Stomach (tissue), 9 donors: Measurements from ENCODE around the gene CEBPE. TPM values are rescaled to one million over a fixed set of nuclear protein-coding genes. Genes with fewer than 3 reads are reported as not detected.

ENCODE experiments used
- DNase-seq, 2 donors: peaks; one replicate each; pipeline versions ENCODE4 v3.0.0 to v3.0.0-alpha.2; 2013 to 2019
- H3K27ac ChIP-seq, 5 donors: fragments of 200-600 bp in 4 of 5; sonication (generic) in 4 of 5; one replicate each; pipeline ENCODE4 v1.5.1; 2013 to 2019; ENCODE audit warnings: mild to moderate bottlenecking in 1 of 5, moderate library complexity in 1 of 5
- H3K27me3 ChIP-seq, 3 donors: fragments of 200-600 bp; sonication (generic); one replicate each; pipeline ENCODE4 v1.5.1; 2017 to 2019; ENCODE audit warnings: mixed run types in 1 of 3
- H3K36me3 ChIP-seq, 4 donors: fragments of 200-600 bp; sonication (generic); 1 replicate in 3 of 4; 2 replicates in 1 of 4; pipeline ENCODE4 v1.5.1; 2016 to 2019
- H3K4me1 ChIP-seq, 4 donors: fragments of 200-600 bp; sonication (generic); one replicate each; pipeline ENCODE4 v1.5.1; 2016 to 2019
- H3K4me3 ChIP-seq, 4 donors: fragments of 200-600 bp; sonication (generic) in 3 of 4; one replicate each; pipeline ENCODE4 v1.5.1; 2016 to 2019; ENCODE audit warnings: mild to moderate bottlenecking in 1 of 4
- H3K9me3 ChIP-seq, 4 donors: fragments of 200-600 bp; sonication (generic); one replicate each; pipeline ENCODE4 v1.5.1; 2016 to 2019
- EP300 ChIP-seq: sonication (generic); formaldehyde crosslinking; IDR thresholded peaks from one replicate; pipeline ENCODE4 v1.6.1; 2017; ENCODE audit warnings: antibody characterized with exemption
- POLR2A ChIP-seq, 4 donors: fragments of 450-650 bp; IDR thresholded peaks; one replicate each; pipeline ENCODE4 v1.6.1; 2016; ENCODE audit warnings: antibody characterized with exemption in 4 of 4, control low read depth in 2 of 4, mild to moderate bottlenecking in 1 of 4, moderate library complexity in 1 of 4
- POLR2AphosphoS5 ChIP-seq, 3 donors: sonication (generic); formaldehyde crosslinking; IDR thresholded peaks; one replicate each; pipeline ENCODE4 v1.6.1; 2016; ENCODE audit warnings: antibody characterized with exemption in 3 of 3
- WGBS, 5 donors: extraction: QIAGEN DNeasy Blood & Tissue Kit in 3 of 5; methylation state at CpG; one replicate each; pipeline versions ENCODE4 v1.1.5 to v1.1.7; 2013 to 2018; 5-methylcytosine and 5-hydroxymethylcytosine counted together
- intact Hi-C: fragments of 100-400 bp; cut with DNase I; formaldehyde crosslinking; loops from one replicate; pipeline ENCODE4 v1.15.1; 2023; ENCODE audit warnings: low total_unique reads
- polyA plus RNA-seq, 3 donors: library from polyadenylated mRNA; stranded (reverse); fragments of 200-250 nt; gene quantifications; one replicate each; pipeline ENCODE4 v1.2.3, GENCODE V29; 2013
- total RNA-seq, 5 donors: library from RNA; depleted of rRNA; stranded (reverse); fragments of >200 nt; gene quantifications; one replicate each; pipeline versions ENCODE4 v1.1.0 to v1.2.3, GENCODE V29; 2014 to 2016
- TF ChIP-seq, protein P1 (sequence below), 7 experiments: fragments of 450-650 bp in 4 of 7; fragments of 200-600 bp in 3 of 7; sonication (generic) in 3 of 7; IDR thresholded peaks; one replicate each; pipeline ENCODE4 v1.5.1; 2016 to 2019; ENCODE audit warnings: antibody characterized with exemption in 7 of 7, control low read depth in 2 of 7, mild to moderate bottlenecking in 1 of 7
- donor health status: healthy with polysubstance abuse.
- donor health status: Bipolar disorder and iron deficiency.
- donor health status: healthy.

CEBPE gene
- total and polyA plus RNA-seq, 8 donors = 0.37 TPM; not detected in 7

DNA sequence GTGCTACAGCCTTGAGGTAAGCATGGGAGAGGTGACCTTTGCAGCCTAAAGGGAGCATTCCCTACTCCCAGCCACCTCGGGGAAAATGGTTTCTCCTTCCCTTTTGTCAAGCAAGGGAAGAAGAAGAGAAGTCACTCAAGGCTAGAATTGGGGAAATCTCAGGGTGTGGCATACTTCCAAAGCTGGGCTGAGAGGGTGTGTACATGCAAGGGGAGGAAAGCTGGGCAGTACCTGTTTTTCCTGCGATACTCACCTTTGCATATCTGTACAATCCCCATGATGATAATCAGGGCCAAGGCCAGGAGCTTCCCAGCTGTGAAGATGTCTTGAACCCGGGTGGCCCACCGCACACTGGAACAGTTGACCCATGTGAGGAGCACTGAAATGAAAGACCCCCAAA, 23.8 kb upstream of the CEBPE start:
- peak overlapping the region in 4 of 5 donors; percentile 23 to 93 (median 43) for H3K27ac ChIP-seq
- no peak for DNase-seq

DNA sequence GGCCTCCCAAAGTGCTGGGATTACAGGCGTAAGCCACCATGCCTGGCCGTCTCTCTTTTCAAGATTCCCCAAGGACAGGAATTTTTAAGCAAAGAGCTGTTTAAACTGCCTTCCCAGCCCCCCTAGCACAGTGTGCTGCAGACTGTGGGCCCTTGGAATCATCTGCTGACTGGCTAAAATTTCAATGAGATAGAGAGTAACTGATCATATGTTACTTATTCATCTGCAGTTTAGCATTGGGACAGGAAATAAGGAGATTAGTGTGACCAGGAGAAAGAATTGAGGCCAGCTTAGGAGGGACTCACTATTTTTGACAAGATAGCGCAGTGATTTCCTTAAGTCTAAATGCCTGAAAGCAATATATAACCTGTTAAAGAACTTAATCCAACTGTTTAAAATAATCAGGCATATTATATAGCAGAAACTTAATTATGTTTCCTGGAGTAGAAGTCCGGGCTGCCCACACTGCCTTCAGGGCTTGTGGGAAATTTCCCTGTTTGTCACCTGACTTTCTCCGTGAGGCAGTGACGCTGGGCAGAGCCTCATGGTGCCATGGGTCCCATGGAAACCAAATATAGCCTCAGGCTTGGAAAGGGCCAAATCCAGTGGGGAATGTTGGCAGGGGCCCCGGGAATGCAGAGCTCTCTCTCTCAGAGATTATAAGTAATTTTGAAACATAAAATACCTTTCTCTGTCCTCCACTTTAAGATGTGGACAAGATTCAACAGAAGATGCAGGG, 22.8 kb upstream of the CEBPE start:
- TF ChIP-seq POLR2AphosphoS5 (IDR thresholded peaks at IDR 0.05) (peak in 2 of 3 donors; percentile 32 to 93), EP300 (peak; percentile 72)
- TF ChIP-seq, protein P1, sequence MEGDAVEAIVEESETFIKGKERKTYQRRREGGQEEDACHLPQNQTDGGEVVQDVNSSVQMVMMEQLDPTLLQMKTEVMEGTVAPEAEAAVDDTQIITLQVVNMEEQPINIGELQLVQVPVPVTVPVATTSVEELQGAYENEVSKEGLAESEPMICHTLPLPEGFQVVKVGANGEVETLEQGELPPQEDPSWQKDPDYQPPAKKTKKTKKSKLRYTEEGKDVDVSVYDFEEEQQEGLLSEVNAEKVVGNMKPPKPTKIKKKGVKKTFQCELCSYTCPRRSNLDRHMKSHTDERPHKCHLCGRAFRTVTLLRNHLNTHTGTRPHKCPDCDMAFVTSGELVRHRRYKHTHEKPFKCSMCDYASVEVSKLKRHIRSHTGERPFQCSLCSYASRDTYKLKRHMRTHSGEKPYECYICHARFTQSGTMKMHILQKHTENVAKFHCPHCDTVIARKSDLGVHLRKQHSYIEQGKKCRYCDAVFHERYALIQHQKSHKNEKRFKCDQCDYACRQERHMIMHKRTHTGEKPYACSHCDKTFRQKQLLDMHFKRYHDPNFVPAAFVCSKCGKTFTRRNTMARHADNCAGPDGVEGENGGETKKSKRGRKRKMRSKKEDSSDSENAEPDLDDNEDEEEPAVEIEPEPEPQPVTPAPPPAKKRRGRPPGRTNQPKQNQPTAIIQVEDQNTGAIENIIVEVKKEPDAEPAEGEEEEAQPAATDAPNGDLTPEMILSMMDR (IDR thresholded peaks at IDR 0.05) = no peak
- H3K27ac ChIP-seq = peak overlapping the region in 4 of 5 donors; percentile 23 to 93 (median 46)

More for the DNA sequence above, 23.8 kb upstream of the CEBPE start:
- Histone ChIP-seq H3K4me1 (peaks cover 15 to 90% (median 48%) of the 10 kb centered on the region in 4 donors), H3K36me3 (peaks cover 14 to 44% (median 36%) of the 10 kb centered on the region in 4 donors), H3K9me3 (no peaks in the 10 kb centered on the region), H3K4me3 (no peak overlapping the region), H3K27me3 (no peaks in the 10 kb centered on the region)
- 58 to 82% (median 65%) methylated on average over 4 of the region's 4 CpGs for WGBS, 5 donors
- no peak for TF ChIP-seq EP300
- TF ChIP-seq POLR2AphosphoS5 (IDR thresholded peaks at IDR 0.05) = no peak
- TF ChIP-seq, protein P1 (IDR thresholded peaks at IDR 0.05) = no peak
- no peak for TF ChIP-seq POLR2A (IDR thresholded peaks at IDR 0.05)
- intact Hi-C loops = no loop called here

DNA sequence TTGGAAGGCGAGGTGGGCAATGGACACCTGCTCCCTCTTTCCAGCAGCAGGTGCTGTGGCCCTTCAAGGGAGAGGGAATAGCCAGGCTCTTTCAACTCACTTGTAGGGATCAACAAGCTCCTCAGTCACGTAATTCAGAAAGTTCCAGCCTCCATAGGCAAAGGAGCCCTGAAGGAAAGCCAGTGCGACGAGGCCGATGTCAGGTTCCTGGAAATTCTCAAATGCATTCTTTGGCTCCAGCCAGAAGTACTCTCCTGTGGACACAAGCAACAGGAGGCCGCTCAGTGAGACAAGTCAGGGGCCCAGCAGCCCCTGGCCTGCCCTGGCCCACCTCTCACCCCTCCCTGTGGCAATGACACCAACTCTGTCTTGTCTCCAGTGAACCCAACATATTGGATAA, 21.3 kb upstream of the CEBPE start:
- DNase-seq = no peak
- TF ChIP-seq, protein P1 (IDR thresholded peaks at IDR 0.05) = no peak
- TF ChIP-seq POLR2AphosphoS5 (IDR thresholded peaks at IDR 0.05) (no peak), POLR2A (IDR thresholded peaks at IDR 0.05) (no peak), EP300 (no peak)
- H3K4me1 ChIP-seq = peaks cover 19 to 78% (median 37%) of the 10 kb centered on the region in 4 donors
- H3K9me3 ChIP-seq = no peaks in the 10 kb centered on the region
- WGBS, 5 donors = 77 to 89% (median 87%) methylated on average over 6 of the region's 6 CpGs
- peaks cover 25 to 69% (median 56%) of the 10 kb centered on the region in 4 donors for H3K36me3 ChIP-seq
- H3K27me3 ChIP-seq = no peaks in the 10 kb centered on the region
- intact Hi-C loops = no loop called here
- peak overlapping the region in 3 of 5 donors; percentile 41 to 93 (median 47) for H3K27ac ChIP-seq
- H3K4me3 ChIP-seq = no peak overlapping the region

More for the DNA sequence above, 22.8 kb upstream of the CEBPE start:
- peaks cover 21 to 90% (median 51%) of the 10 kb centered on the region in 4 donors for H3K4me1 ChIP-seq
- peak; percentile 78 to 79 for DNase-seq
- intact Hi-C loops = no loop called here
- H3K4me3 ChIP-seq = no peak overlapping the region
- H3K27me3 ChIP-seq = no peaks in the 10 kb centered on the region
- WGBS, 5 donors = 52 to 58% (median 56%) methylated on average over 7 of the region's 7 CpGs
- peaks cover 21 to 53% (median 43%) of the 10 kb centered on the region in 4 donors for H3K36me3 ChIP-seq
- no peaks in the 10 kb centered on the region for H3K9me3 ChIP-seq

DNA sequence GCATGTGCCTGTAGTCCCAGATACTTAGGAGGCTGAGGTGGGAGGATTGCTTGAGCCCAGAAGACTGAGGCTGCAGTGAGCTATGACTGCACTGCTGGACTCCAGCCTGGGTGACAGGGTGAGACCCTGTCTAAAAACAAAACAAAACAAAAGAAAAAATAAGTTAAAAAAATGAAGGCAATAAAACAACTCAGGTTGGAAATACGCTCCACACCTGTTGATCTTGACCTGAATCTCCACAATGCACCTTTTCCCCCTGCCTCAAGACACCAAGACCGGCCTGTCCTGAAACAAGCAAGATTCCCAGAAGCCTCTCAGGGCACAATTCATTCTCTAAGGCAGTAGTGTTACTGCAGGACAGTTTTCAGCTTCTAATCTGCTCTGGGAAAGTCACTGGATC, 20.8 kb upstream of the CEBPE start:
- H3K27me3 ChIP-seq = no peaks in the 10 kb centered on the region
- DNase-seq = no peak
- no peak overlapping the region for H3K4me3 ChIP-seq
- peaks cover 25 to 70% (median 57%) of the 10 kb centered on the region in 4 donors for H3K36me3 ChIP-seq
- WGBS, 5 donors = 89 to 95% (median 94%) methylated on average over 2 of the region's 2 CpGs
- H3K4me1 ChIP-seq = peaks cover 16 to 74% (median 37%) of the 10 kb centered on the region in 4 donors
- no peaks in the 10 kb centered on the region for H3K9me3 ChIP-seq
- intact Hi-C loops = no loop called here
- peak overlapping the region in 3 of 5 donors; percentile 1 to 93 (median 47) for H3K27ac ChIP-seq
- TF ChIP-seq, protein P1 (IDR thresholded peaks at IDR 0.05) = no peak
- TF ChIP-seq EP300 (no peak), POLR2A (IDR thresholded peaks at IDR 0.05) (no peak), POLR2AphosphoS5 (IDR thresholded peaks at IDR 0.05) (no peak)
